ENCODE data around the gene CEMIP.

CEMIP gene

GRCh38 chr15:80912673-80913072 is 133.5 kb downstream of the CEMIP start:
- no peak overlapping the region for H3K9ac ChIP-seq (ENCODE audit: low read length)
- H3K27me3 ChIP-seq (ENCODE audit: low read length): no peaks in the 10 kb centered on the region
- no peaks in the 10 kb centered on the region for H3K9me2 ChIP-seq (replicated peaks; ENCODE audit: insufficient read depth, low read length)
- TF ChIP-seq, protein P1, sequence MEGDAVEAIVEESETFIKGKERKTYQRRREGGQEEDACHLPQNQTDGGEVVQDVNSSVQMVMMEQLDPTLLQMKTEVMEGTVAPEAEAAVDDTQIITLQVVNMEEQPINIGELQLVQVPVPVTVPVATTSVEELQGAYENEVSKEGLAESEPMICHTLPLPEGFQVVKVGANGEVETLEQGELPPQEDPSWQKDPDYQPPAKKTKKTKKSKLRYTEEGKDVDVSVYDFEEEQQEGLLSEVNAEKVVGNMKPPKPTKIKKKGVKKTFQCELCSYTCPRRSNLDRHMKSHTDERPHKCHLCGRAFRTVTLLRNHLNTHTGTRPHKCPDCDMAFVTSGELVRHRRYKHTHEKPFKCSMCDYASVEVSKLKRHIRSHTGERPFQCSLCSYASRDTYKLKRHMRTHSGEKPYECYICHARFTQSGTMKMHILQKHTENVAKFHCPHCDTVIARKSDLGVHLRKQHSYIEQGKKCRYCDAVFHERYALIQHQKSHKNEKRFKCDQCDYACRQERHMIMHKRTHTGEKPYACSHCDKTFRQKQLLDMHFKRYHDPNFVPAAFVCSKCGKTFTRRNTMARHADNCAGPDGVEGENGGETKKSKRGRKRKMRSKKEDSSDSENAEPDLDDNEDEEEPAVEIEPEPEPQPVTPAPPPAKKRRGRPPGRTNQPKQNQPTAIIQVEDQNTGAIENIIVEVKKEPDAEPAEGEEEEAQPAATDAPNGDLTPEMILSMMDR (IDR thresholded peaks at IDR 0.05; ENCODE audit: insufficient read depth, low read length, poor library complexity, severe bottlenecking): no peak
- TF ChIP-seq EZH2phosphoT487 (conservative IDR thresholded peaks at IDR 0.05; ENCODE audit: low read length): no peak
- H3F3A ChIP-seq (ENCODE audit: insufficient read depth): no peaks in the 10 kb centered on the region
- no peak overlapping the region for H3K4me2 ChIP-seq (ENCODE audit: low read depth, low read length, poor library complexity, severe bottlenecking)
- no peak overlapping the region for H3K27ac ChIP-seq (ENCODE audit: low read depth, low read length)
- no peaks in the 10 kb centered on the region for H3K9me3 ChIP-seq (ENCODE audit: insufficient read depth, low read length)
- no peak overlapping the region for H3K4me3 ChIP-seq (ENCODE audit: insufficient read depth, low read length, poor library complexity, severe bottlenecking)
- H4K20me1 ChIP-seq (ENCODE audit: low read depth, low read length): no peaks in the 10 kb centered on the region
- no peak overlapping the region for H2AFZ ChIP-seq (ENCODE audit: low read depth, low read length, severe bottlenecking)
- no peaks in the 10 kb centered on the region for H3K79me2 ChIP-seq (ENCODE audit: insufficient read depth, low read length)
- no peaks in the 10 kb centered on the region for H3K36me3 ChIP-seq (ENCODE audit: low read length)

DNA sequence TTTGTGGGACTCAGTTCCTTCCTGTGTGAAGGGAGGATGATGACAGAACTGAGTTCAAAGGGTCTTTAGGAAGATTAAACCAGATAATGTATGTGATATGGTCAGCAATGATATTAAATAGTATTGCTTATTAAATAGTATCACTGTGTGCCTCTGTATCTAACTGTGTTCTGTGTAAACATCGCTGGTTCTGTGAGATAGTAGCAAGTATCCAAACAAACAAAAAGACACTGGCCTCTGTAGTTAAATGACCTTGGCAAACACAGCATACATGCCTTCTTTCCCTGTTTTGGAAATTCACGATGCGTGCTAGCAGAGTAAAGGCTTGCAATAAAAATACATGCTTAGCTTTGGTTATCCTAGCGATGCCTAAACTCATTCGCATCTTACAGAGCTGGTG is 134.4 kb downstream of the CEMIP start:
- Histone ChIP-seq H3K4me2 (ENCODE audit: low read depth, low read length, poor library complexity, severe bottlenecking) (no peak overlapping the region), H3F3A (ENCODE audit: insufficient read depth) (no peaks in the 10 kb centered on the region), H3K4me3 (ENCODE audit: insufficient read depth, low read length, poor library complexity, severe bottlenecking) (no peak overlapping the region), H3K36me3 (ENCODE audit: low read length) (no peaks in the 10 kb centered on the region), H4K20me1 (ENCODE audit: low read depth, low read length) (no peaks in the 10 kb centered on the region), H3K27me3 (ENCODE audit: low read length) (no peaks in the 10 kb centered on the region), H3K9ac (ENCODE audit: low read length) (no peak overlapping the region), H3K9me3 (ENCODE audit: insufficient read depth, low read length) (no peaks in the 10 kb centered on the region), H3K27ac (ENCODE audit: low read depth, low read length) (no peak overlapping the region), H3K79me2 (ENCODE audit: insufficient read depth, low read length) (no peaks in the 10 kb centered on the region), H2AFZ (ENCODE audit: low read depth, low read length, severe bottlenecking) (no peak overlapping the region), H3K9me2 (replicated peaks; ENCODE audit: insufficient read depth, low read length) (no peaks in the 10 kb centered on the region)
- TF ChIP-seq EZH2phosphoT487 (conservative IDR thresholded peaks at IDR 0.05; ENCODE audit: low read length): no peak
- TF ChIP-seq, protein P1 (IDR thresholded peaks at IDR 0.05; ENCODE audit: insufficient read depth, low read length, poor library complexity, severe bottlenecking): no peak

DNA sequence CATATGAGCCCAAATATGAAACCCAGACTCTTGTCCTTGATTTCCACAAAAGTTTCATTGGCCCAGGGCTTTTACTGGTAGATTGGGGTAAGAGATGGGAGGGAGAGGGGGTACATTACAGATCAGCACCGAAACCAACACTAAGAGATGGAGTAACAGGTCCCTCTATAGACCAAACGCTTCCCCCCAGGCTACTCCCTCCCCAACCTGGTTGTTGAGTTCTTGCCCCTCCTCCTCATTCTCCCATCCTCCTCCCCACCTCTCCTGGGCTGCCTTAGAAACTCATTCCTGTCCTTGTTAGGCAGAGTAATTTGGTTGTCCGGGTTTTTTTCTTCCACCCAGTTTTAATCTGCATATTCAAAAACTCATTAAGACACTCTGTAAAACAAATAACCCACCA is 136.3 kb downstream of the CEMIP start:
- TF ChIP-seq, protein P1 (IDR thresholded peaks at IDR 0.05; ENCODE audit: insufficient read depth, low read length, poor library complexity, severe bottlenecking): no peak
- no peak for TF ChIP-seq EZH2phosphoT487 (conservative IDR thresholded peaks at IDR 0.05; ENCODE audit: low read length)
- Histone ChIP-seq H3K9ac (ENCODE audit: low read length) (no peak overlapping the region), H3K27ac (ENCODE audit: low read depth, low read length) (no peak overlapping the region), H3K9me3 (ENCODE audit: insufficient read depth, low read length) (no peaks in the 10 kb centered on the region), H3K36me3 (ENCODE audit: low read length) (no peaks in the 10 kb centered on the region), H4K20me1 (ENCODE audit: low read depth, low read length) (no peaks in the 10 kb centered on the region), H2AFZ (ENCODE audit: low read depth, low read length, severe bottlenecking) (no peak overlapping the region), H3K4me3 (ENCODE audit: insufficient read depth, low read length, poor library complexity, severe bottlenecking) (no peak overlapping the region), H3K9me2 (replicated peaks; ENCODE audit: insufficient read depth, low read length) (no peaks in the 10 kb centered on the region), H3K27me3 (ENCODE audit: low read length) (no peaks in the 10 kb centered on the region), H3K79me2 (ENCODE audit: insufficient read depth, low read length) (no peaks in the 10 kb centered on the region), H3K4me2 (ENCODE audit: low read depth, low read length, poor library complexity, severe bottlenecking) (no peak overlapping the region), H3F3A (ENCODE audit: insufficient read depth) (no peaks in the 10 kb centered on the region)

Measured in SU-DHL-6 (cell line).